HEK293T (cell line): ENCODE data around the gene L3MBTL1.
A peak's percentile ranks its signal among the peaks of the same experiment; 100 is the strongest.
"Not testable (repeated sequence)": the region's sequence is repeated elsewhere in the genome, so short reads cannot be mapped to it uniquely, and the experiment has no call there.

Source experiments
- CTCF ChIA-PET: fragments of 350-600 bp; formaldehyde crosslinking; extraction: SDS; loops from one replicate; lab custom pipeline; 2021; ENCODE audit warnings: antibody characterized with exemption, inconsistent platforms; lab: Yijun Ruan, JAX
- POLR2A ChIA-PET: fragments of 350-600 bp; formaldehyde crosslinking; extraction: SDS; loops from one replicate; lab custom pipeline; 2020; ENCODE audit warnings: antibody characterized with exemption, inconsistent platforms; lab: Yijun Ruan, JAX
- DNase-seq: peaks from one replicate; pipeline ENCODE4 v3.0.0; 2012; ENCODE audit warnings: mixed read lengths; ENCODE audit errors: extremely low spot score
- ARNT ChIP-seq: fragments of 450-650 bp; IDR thresholded peaks from 2 replicates; pipeline ENCODE4 v1.6.1; 2017; ENCODE audit warnings: mild to moderate bottlenecking
- BHLHE40 ChIP-seq: fragments of 450-650 bp; IDR thresholded peaks from 2 replicates; pipeline ENCODE4 v1.6.1; 2016; ENCODE audit warnings: mild to moderate bottlenecking, moderate library complexity, borderline replicate concordance
- CTBP1 ChIP-seq: fragments of 450-650 bp; IDR thresholded peaks from 2 replicates; pipeline ENCODE4 v1.6.1; 2016; ENCODE audit warnings: borderline replicate concordance
- ELF4 ChIP-seq: fragments of 450-650 bp; IDR thresholded peaks from 2 replicates; pipeline ENCODE4 v1.6.1; 2017; ENCODE audit warnings: antibody characterized with exemption
- FOXA1 ChIP-seq: fragments of 450-650 bp; IDR thresholded peaks from 2 replicates; pipeline ENCODE4 v1.6.1; 2016; ENCODE audit warnings: mild to moderate bottlenecking
- FOXK2 ChIP-seq: fragments of 450-650 bp; IDR thresholded peaks from 2 replicates; pipeline ENCODE4 v1.6.1; 2016; ENCODE audit warnings: mild to moderate bottlenecking
- FOXM1 ChIP-seq: fragments of 450-650 bp; IDR thresholded peaks from 2 replicates; pipeline ENCODE4 v1.6.1; 2017; ENCODE audit warnings: mild to moderate bottlenecking, borderline replicate concordance
- HDGF ChIP-seq: fragments of 450-650 bp; IDR thresholded peaks from 2 replicates; pipeline ENCODE4 v1.6.1; 2017; ENCODE audit warnings: antibody characterized with exemption, borderline replicate concordance
- L3MBTL2 ChIP-seq: fragments of 450-650 bp; conservative IDR thresholded peaks from 2 replicates; pipeline ENCODE4 v1.6.1; 2016; ENCODE audit warnings: mild to moderate bottlenecking
- LEF1 ChIP-seq: fragments of 450-650 bp; IDR thresholded peaks from 2 replicates; pipeline ENCODE4 v1.6.1; 2017; ENCODE audit warnings: mild to moderate bottlenecking, borderline replicate concordance
- NFRKB ChIP-seq: fragments of 450-650 bp; IDR thresholded peaks from 2 replicates; pipeline ENCODE4 v1.6.1; 2016; ENCODE audit warnings: mild to moderate bottlenecking, moderate library complexity
- SP1 ChIP-seq: fragments of 450-650 bp; IDR thresholded peaks from 2 replicates; pipeline ENCODE4 v1.6.1; 2017
- SUZ12 ChIP-seq: fragments of 450-650 bp; IDR thresholded peaks from 2 replicates; pipeline ENCODE4 v1.6.1; 2016; ENCODE audit warnings: mild to moderate bottlenecking
- TARDBP ChIP-seq: fragments of 450-650 bp; IDR thresholded peaks from 2 replicates; pipeline ENCODE4 v1.6.1; 2016
- ZNF384 ChIP-seq: fragments of 450-650 bp; IDR thresholded peaks from 2 replicates; pipeline ENCODE4 v1.6.1; 2016
- TF ChIP-seq, protein P1 (sequence below): fragments of 450-650 bp; IDR thresholded peaks from 2 replicates; pipeline ENCODE4 v1.6.1; 2016

L3MBTL1 gene

DNA sequence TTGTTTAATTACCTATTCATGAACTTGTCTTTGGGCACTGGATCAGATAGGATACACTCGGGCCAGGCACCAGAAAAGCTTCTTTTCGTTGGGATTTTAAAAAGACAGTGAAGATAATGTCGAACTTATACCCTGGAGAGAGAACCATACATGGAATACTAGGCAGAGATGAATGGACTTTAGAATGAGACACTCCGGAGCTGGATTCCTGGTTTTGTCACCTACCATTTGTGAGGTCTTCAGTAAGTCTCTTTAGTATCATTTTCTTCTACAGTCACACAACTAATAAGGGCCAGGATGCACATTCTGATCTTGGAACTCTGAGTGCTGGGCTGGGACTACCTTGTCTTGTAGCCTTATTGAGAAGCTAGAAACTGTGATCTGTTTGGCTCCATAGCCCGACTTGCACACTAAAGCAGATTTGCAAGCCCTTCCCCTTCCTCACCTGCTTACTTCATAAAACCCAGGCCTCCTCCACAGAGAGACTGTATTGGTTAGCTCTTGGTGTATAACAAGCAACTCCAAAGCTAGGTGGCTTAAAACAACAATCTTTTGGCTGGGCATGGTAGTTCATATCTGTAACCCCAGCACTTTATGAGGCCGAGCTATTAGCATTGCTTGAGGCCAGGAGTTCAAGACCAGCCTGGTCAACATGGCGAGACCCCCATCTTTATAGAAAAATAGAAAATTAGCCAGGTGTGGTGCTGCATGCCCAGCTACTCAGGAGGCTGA, 75.8 kb downstream of the L3MBTL1 start:
- POLR2A ChIA-PET, result interaction anchor here (0.8 kb wide), 1 partner anchor 85 kb away, joined by 3 read pairs; no protein-coding TSS in a partner anchor

DNA sequence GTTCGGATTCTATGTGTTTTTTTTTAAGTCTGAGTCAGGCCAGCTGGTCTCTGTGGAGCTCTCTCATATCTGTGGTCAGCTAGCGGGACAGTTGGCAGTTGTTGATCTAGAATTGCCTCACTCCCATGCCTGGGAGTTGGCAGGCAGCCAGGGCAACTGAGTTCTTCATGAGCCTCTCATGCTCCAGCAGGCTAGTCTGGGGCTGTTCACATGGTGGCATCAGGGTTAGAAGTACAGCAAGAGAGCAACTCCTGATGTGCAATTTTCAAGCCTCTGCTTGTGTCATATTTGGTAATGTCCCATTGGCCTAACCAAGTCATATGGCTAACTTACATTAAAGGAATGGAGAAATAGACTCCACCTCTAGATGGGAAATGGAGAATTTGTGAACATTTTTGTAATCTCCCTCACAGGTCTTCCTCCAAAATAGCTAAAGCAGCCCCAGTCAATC, 76.5 kb downstream of the L3MBTL1 start:
- no peak for DNase-seq
- CTCF ChIA-PET, result no interaction called here
- POLR2A ChIA-PET, result interaction anchor here (0.8 kb wide), 1 partner anchor 84 kb away, joined by 3 read pairs; no protein-coding TSS in a partner anchor
- TF ChIP-seq, protein P1, sequence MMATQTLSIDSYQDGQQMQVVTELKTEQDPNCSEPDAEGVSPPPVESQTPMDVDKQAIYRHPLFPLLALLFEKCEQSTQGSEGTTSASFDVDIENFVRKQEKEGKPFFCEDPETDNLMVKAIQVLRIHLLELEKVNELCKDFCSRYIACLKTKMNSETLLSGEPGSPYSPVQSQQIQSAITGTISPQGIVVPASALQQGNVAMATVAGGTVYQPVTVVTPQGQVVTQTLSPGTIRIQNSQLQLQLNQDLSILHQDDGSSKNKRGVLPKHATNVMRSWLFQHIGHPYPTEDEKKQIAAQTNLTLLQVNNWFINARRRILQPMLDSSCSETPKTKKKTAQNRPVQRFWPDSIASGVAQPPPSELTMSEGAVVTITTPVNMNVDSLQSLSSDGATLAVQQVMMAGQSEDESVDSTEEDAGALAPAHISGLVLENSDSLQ, result no peak
- no peak for TF ChIP-seq TARDBP
- no peak for TF ChIP-seq ELF4
- no peak for TF ChIP-seq SUZ12
- no peak for TF ChIP-seq SP1
- no peak for TF ChIP-seq CTBP1
- no peak for TF ChIP-seq FOXA1
- TF ChIP-seq BHLHE40, result no peak
- no peak for TF ChIP-seq LEF1
- TF ChIP-seq NFRKB, result no peak
- TF ChIP-seq L3MBTL2, result no peak
- no peak for TF ChIP-seq ARNT
- TF ChIP-seq HDGF, result no peak

More for the DNA sequence above, 75.8 kb downstream of the L3MBTL1 start:
- no peak for TF ChIP-seq HDGF
- no peak for TF ChIP-seq BHLHE40
- TF ChIP-seq LEF1, result no peak
- no peak for TF ChIP-seq ZNF384
- TF ChIP-seq FOXK2, result no peak
- TF ChIP-seq NFRKB, result no peak
- TF ChIP-seq, protein P1, result no peak
- CTCF ChIA-PET, result no interaction called here
- DNase-seq, result no peak

DNA sequence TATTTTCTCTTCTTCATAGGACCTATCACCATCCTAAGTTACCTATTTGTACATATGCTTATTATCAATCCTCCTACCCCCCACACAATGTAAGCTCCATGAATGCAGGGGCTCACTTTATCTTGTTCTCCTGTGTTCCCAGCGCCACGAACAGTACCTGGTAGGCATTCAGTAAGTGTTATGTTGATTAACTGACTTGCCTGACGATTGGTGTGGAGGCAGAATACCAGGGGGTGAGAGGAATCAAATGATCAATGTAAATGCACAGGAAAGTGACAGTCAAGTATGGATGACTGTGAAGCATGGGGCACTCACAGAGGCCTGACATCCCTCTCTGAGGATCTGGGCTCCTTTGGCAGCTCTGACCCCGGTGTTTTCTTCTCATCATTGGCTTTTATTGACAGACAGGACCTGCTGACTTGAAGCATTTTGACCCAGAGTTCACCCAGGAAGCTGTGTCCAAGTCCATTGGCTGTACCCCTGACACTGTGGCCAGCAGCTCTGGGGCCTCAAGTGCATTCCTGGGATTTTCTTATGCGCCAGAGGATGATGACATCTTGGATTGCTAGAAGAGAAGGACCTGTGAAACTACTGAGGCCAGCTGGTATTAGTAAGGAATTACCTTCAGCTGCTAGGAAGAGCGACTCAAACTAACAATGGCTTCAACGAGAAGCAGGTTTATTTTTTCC, 77.1 kb downstream of the L3MBTL1 start:
- TF ChIP-seq ARNT (no peak), SUZ12 (no peak), NFRKB (no peak), LEF1 (no peak), BHLHE40 (no peak), ZNF384 (no peak), SP1 (no peak), FOXM1 (no peak), FOXA1 (no peak), ELF4 (no peak), CTBP1 (no peak), HDGF (no peak), FOXK2 (no peak), TARDBP (no peak), L3MBTL2 (no peak)
- TF ChIP-seq, protein P1, result no peak
- CTCF ChIA-PET, result no interaction called here

DNA sequence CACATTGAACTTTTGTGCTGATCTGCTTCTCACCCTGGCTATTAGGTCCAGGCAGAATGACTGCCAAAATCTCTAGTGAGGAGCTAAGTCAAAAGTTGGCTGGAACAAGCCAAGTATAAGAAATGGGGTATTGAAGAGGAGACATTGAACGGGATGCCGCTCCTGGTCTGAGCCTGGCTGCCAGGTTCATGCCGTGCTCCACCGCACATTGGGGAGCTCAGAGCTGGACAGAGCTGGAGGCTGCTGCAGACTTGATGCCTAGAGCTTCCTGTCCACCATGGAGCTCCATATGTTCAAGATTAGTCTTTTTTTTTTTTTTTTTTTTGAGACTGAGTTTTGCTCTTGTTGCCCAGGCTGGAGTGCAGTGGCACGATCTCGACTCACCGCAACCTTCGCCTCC, 79.1 kb downstream of the L3MBTL1 start:
- CTCF ChIA-PET, result interaction anchor here (1.2 kb wide), 1 partner anchor 138 kb away, joined by 3 read pairs; no protein-coding TSS in a partner anchor
- TF ChIP-seq LEF1, result no peak
- TF ChIP-seq, protein P1, result no peak
- TF ChIP-seq TARDBP, result no peak
- TF ChIP-seq ZNF384, result no peak
- TF ChIP-seq SP1, result no peak
- TF ChIP-seq CTBP1, result no peak
- no peak for TF ChIP-seq HDGF
- no peak for TF ChIP-seq FOXM1
- TF ChIP-seq BHLHE40, result no peak
- no peak for TF ChIP-seq SUZ12
- TF ChIP-seq ARNT, result no peak
- TF ChIP-seq FOXA1, result no peak
- peak; percentile 3 for DNase-seq
- POLR2A ChIA-PET, result no interaction called here

More for the DNA sequence above, 77.1 kb downstream of the L3MBTL1 start:
- POLR2A ChIA-PET, result no interaction called here
- no peak for DNase-seq

DNA sequence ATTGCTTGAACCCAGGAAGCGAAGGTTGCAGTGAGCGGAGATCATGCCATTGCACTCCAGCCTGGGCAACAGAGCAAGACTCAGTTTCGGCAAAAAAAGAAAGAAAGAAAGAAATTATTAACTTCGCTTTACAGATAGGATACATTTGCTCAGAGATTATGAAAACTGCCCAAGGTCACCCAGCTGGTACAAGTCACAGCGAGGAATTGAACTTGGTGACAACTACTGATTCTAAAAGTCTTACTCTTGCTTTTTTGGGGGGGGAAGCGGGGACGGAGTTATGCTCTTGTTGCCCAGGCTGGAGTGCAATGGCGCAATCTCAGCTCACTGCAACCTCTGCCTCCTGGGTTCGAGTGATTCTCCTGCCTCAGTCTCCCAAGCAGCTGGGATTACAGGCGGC, 81.0 kb downstream of the L3MBTL1 start:
- POLR2A ChIA-PET, CTCF ChIA-PET, DNase-seq: not testable (repeated sequence)
